Stimulated activated CD4-positive, alpha-beta T cell treated with anti-CD3 and anti-CD28 coated beads, Interleukin-4, amount 100 ng/mL, for 48 hours (primary cell): ENCODE results near the gene SNX7.

Experiments
- DNase-seq, 2 donors: peaks; one replicate each; pipeline ENCODE4 v3.0.0-alpha.2; 2020; ENCODE audit warnings: low read depth in 2 of 2

Gene SNX7

DNA sequence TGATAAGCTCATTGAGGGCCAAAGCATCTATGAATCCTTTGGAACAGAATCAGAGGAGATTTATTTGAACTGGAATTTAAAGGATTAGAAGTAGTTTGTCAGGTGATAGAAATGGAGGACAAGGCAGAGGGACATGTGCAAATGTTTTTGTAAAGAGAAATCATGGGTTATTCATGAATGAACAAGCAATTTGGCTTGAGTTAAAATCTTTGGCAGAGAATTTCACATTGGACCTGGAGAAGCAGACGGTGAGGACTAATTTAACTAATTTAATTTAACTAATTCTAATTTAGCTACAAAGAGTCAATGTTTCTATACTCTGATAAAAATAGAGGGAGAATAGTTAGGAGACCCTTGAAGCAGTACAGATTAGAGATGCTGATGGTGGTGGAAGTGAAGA is 36.3 kb downstream of the SNX7 start:
- DNase-seq: no peak

DNA sequence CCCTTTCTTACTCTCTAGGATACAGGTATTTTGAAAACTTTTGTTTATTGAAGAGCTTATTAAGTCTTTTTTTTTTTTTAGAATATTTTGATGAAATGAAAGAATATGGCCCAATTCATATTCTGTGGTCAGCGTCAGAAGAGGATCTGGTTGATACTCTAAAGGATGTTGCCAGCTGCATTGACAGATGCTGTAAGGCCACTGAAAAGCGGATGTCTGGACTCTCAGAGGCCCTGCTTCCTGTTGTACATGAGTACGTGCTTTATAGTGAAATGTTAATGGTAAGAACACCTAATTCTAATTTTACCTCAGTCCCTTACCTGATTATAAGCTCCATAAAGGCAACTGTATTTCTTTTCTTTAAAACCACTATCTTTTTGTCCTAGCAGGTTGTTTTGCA is 37.1 kb downstream of the SNX7 start:
- DNase-seq: no peak

DNA sequence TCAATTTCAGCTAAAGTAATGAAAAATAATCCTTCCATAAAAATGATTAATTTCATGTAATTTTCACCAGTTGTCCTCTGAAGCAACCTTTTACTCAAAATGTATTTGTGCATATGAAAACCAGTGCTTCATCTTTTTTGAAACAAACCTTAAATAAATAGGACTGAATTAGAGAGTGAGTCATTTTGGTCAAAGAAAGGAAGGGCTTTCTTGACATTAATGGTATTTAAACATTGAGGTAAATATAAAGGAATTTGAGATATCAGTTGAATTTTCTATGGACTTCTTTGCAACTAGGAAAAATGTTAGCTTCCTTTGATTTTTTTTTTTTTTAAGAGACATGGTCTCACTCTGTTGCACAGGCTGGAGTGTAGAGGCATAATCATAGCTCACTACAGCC is 38.7 kb downstream of the SNX7 start:
- DNase-seq: no peak

DNA sequence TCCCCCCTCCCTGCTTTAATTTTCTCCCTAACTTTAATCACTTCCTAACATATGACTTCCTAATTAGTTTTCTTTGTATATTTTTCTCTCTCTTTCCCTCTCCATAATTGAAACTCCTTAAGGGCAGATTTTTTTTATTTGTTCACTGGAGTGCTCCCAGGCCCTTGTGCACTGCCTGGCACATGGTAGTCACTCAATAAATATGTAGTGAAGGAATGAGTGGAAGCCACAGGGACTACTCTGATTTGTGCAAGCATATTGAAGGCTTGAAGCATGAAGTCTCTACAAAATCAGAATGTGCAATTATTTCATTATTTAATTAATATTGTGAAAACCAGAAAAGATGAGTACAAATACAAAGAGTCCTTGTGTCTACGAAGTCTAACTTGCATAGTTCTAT is 41.5 kb downstream of the SNX7 start:
- DNase-seq: no peak

DNA sequence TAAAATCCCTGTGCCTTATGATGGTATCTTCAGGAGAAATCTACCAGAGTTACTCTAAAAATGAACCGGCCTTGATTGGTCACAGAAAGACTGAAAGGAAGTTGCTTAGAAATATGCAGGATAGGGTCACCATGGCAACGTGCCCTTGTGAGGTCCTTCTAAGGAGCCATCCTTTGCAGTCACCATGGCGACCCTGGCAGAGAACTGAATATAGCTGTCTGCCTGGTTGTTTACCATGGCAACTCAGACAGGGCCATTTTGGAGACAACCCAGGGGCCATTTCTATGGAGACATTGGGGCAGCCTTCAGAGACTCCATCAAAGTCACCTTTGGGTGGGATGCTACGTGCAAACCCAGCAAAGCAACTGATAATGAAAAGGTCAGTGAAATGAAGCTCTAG is 43.0 kb downstream of the SNX7 start:
- DNase-seq: no peak

DNA sequence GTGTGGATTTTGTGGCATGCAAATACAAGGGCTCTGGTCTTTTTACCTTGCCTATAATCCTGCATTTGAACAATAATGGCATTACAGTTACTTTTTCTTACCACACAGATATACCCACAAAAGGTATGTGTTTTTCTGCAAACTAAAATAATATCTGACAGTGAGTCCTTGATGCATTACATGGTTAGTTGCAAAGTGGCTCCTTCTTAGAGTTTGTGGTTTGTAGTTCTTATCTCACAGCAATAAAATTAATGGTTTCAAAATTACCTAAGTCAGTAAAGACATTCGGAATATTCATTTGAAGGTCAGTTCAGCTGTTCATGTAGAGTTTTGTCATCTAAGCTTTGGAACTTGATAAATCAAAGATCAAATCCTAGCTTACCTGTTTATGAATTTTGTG is 43.5 kb downstream of the SNX7 start:
- DNase-seq: no peak

DNA sequence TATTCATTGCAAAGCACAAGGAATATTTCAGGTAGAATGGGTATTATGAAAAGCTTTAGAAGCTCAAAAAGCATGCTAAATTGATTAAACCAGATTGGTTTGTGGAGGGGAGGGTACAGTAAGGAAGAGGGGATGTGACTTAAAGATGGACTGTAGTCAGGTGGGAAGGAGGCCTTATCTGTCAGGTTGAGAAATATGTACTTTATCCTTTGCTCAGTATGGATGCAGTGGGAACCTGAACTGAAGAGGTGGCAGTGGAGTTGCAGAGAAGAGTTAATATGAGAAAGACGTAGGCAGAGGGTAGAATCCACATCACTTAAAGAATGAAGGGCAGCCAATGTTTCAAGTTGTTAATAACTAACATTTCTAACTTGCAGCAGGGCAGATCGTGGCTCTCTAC is 44.1 kb downstream of the SNX7 start:
- DNase-seq: no peak

DNA sequence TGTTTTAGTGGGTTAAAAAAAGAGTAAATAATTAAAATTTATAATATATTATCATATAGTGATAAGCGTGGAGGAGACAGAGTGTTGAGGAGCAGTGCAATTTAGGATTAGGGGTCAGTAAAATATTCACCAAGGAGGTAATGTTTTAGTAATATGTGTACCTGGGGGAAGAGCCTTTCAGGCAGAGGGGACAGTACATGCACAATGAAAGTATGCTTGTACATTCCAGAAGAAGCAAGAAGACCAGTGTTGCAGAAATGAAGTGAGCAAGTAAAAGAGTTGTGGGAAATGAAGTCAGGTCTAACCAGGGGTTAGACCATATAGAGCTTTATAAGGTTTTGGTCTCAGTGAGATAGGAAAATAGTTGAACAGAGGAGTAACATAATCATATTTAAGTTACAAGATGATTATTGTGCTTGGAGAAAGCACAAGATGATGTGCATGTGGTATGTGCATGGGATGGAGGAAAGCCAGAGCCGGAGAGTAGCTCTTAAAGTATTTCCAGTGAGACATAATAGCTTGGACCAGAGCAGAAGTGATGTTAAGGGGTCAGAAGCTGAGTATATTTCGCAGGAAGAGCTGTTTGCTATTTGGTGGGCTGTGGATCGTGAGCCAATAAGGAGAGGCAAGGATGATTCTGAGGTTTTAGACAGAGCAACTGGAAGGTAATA is 44.8 kb downstream of the SNX7 start:
- DNase-seq: no peak

DNA sequence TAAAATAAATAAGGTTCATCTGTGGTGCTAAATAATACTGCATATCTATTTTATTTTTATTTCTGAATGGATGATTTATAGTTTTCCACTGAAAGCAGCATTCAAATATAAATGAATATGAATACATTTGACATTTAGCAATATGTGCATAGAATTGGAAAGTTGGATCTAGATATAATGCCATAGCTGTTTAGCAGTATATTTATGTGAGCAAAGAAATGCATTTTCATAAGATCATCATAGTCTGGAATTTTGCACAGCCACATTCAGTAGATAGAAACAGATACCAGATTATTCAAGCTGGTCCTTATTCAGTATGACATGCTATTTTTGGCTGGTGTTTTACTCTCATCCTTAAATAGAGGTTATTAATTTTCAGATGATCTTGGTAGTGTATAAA is 46.0 kb downstream of the SNX7 start:
- DNase-seq: no peak

DNA sequence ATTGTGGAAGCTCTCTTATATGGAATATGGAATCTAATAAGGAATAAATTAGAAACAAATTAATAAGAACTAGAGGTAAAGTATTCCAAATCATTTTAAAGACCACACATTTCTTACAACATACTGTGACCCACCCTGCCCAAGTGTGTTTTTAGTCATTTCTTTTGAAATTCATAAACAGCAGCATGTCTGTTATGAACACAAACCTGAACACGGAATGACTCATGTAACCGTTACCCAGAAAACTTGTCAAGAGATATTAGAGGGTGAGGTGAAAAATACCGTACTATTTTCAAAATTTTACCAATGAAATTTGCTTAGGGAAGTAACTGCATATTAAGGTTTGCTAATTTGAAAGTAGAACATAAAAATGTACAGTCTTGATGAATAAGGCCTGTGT is 48.4 kb downstream of the SNX7 start:
- DNase-seq: no peak

DNA sequence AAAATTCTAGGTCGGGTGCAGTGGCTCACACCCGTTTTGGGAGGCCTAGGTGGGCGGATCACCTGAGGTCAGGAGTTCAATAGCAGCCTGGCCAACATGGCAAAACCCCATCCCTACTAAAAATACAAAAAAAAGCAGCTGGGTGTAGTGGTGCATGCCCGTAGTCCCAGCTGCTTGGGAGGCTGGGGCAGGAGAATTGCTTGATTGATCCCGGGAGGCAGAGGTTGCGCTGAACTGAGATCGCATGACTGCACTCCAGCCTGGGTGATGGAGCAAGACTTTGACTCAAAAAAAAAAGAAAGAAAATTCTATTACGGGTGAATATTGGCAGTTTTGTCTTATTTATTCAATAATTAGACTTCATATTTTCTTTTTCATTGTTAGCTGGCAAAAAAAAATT is 62.1 kb downstream of the SNX7 start:
- no peak for DNase-seq

DNA sequence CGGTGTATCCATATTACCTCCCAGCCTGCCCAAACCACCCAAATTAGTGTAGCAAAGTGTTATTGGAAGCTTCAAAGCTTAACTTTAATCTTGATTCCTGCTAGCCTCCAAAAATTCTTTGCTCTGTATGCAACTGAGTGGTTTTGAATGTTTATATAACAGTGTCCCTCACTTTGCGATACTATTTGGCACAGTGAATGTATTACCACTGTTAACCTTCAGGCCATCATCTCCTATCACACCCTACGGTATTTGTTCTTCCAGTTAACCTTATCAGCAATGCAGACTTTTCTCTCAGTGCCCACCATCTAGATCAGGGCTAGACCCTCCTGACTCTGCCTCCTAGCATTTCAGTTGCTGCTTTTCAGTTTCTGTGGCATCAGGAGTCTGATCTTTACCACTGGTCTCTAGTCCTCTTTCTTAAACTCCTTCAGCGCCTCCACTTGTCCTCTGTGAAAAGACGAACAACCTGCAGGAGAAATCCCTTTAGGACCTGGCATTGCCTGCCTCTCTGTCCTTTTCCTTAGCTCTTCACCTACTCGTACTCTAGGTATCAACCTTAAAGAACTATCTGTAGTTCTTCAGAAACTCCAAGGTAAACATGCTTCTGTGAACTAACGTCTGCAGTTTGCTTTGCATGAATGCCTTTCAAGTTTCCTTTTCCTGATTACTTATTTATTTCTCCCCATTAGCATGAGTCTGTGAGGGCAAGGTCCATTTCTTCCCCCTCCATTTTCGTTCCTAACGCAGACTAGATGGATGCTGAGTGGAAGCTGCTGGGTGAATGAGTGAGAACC is 71.7 kb downstream of the SNX7 start:
- no peak for DNase-seq

DNA sequence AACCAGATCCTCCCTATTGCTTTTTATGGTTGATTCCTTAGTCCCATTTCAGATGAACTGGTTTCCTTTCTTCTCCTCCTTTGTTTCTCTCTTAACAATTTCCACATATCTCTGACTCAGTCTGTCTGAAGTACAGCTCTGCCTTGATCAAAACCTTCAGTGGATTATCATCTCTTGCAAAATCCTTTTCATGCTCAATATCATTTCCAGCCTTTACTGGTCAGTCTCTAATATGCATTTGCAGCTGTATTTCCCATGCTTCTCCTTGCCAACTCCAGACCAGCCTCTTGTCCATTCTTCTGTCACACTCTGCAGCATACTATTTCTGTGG is 72.2 kb downstream of the SNX7 start:
- no peak for DNase-seq

DNA sequence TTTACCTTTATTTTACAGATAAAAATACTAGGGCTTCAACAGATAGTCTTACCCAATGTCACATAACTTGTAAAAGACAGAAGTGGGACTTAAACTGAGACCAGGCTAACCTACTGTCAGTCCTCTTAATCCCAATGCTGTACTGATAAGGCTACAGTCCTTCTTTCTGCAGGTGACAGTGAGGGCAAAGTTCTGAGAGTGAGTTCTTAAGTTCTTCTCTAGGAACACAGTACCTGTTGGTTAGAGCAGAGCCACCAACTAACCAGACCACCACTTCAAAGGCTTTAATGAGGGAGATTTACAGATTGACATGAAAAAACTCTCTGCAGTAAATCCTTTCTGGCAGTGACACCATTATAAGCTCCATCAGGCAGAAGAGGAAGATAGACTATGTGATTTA is 74.2 kb downstream of the SNX7 start:
- no peak for DNase-seq

DNA sequence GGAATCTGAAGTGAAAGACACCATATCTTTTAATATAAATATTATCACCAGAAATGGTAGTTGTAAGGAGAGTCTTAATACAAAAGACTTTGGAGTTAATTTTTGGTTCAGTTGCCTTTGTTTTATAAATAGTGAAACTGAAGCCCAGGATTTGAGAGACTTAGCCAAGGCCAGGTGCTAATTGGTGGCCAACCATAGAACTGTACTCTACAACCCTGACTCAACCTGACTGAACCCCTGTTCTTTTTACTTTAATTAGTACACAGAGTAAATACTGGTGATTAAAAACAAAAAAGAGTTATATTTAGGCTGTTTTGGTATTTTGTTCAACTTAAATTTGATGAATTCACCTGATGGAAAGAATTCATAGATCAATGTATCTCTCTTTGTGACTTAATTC is 76.3 kb downstream of the SNX7 start:
- DNase-seq: no peak

DNA sequence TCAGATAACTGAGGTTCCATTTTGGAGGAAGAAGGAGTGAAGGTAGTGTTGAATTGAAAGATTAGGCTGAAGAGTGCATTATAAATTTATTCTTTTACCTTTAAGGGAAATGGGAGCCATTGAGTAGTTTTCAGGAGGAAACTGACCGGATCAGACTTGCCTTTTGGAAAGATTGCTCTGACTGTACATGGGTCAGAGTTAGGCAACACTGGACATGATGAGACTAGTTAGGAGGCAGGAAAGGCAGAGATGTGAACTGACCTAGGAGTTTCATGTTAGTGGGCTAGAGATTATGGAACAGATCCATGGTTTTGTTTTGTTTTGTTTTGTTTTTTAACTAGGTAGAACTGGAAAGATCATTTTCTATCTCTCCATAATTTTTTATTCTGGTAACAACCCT is 78.2 kb downstream of the SNX7 start:
- no peak for DNase-seq

DNA sequence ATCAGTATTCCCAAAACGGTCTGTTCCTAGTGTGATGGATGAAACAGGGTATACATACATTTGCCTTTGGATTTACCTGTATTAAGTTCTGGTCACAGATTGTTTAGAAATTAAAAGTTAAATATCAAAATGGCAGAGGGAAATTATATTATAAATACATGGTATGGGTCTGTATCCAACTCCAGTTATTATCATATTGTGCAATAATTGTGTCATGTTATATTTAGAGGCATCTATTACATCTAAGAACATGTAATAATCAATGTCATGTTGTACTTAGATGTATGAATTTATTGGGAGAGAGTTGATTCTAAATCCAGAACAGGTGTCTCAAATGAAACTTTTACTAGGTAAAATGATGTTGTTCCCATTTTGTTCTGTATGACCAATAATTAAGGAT is 79.6 kb downstream of the SNX7 start:
- DNase-seq: no peak

DNA sequence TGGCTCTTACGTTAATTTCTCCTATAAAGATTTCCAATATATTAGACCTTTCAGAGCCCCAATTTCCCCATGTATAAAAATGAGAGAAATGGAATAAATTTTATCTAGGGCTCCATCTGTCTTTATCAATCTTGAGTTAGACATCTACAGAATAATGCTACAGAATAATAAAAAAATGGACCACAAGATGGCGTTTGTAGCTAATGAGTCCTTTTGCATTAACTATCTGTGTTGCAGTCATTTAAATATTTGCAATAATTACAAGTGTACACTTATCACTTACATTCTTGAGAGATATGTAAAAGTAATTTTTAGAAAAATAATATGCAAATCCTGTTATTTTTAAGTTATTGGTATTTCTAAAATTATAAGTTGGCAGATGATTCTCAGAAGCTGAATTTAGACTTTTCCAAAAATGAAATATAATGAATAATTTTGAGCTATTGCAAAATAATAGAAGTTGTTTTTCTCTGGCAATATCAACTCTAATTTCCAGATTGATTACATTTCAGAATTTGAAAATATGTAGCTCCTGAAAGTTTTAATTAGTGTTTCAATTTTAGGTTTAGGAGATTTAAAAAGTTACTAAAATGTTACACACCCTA is 87.7 kb downstream of the SNX7 start:
- DNase-seq: no peak

DNA sequence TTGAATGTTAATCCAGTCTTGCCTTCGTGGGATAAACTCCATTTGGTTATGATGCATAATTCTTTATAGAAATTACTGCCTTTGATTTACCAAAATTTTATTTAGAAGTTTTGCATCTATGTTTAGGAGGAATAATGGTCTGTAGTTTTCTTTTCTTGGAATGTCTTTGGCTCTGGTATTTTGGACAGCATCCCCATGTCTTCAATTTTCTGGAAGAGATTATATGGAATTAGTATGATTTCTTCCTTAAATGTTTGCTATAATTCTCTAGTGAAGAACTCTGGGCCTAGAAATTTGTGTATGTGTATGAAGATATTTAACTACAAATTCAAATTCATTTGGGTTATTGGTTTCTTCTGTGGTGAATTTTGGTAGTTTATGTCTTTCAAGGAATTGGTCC is 92.7 kb downstream of the SNX7 start:
- no peak for DNase-seq

DNA sequence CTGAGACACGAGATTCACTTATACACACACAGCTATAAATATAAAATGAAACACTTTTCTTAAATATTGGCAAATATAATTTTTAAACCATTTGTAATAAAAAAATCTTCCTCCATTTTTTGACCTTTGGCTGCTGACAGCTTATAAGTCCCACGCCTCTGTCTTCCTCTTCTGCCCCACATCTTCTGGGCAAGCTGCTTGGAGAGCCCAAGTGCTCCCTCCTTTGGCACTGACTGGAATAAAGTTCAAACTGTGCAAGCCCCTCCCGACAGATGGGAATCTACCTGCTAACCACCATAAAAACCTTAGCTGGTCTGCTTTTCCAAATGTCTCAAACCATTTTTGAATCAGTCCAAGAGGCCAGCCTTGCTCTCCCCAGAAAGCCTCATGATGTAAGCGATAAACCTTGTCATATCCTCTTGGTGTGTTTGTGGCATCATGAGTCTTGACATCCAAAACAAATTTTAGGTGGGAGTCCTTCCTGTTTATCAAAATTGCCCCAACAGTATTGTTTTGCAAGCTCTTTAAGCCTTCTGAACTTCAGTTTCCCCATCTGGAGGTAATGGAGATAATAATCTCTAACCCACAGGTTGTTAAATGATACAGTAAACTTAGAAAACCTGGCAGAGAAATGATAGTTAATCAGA is 99.8 kb downstream of the SNX7 start:
- DNase-seq: no peak

DNA sequence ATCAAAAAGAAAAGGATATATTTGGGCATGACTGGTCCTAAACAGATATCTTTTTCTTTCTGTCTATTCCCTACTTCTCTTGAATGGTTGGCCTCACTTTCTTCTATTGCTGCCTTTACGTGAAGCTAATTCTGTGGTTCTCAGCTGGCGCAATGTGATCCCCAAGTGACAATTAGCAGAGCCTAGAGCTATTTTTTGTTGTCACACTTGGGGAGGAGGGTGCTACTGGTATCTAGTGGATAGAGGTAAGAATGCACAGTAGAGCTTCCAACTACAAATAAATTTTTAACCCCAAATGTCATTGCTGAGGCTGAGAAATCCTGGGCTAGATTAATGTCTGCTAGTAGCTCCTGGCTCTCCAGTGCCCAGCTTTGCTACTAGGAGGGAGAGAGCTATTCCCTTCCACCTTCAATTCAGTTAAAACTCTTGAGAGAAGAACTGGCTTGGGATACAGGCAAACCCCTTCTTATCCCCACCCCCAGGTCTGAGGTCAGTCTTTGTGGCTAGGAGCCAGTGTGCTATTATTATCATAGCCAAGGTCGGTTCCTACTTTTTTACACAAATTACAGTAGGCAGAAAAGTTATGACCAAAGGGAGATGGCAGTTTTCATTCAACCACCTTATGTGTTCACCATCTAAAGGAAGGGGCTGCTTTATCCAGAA is 102.1 kb downstream of the SNX7 start:
- no peak for DNase-seq

DNA sequence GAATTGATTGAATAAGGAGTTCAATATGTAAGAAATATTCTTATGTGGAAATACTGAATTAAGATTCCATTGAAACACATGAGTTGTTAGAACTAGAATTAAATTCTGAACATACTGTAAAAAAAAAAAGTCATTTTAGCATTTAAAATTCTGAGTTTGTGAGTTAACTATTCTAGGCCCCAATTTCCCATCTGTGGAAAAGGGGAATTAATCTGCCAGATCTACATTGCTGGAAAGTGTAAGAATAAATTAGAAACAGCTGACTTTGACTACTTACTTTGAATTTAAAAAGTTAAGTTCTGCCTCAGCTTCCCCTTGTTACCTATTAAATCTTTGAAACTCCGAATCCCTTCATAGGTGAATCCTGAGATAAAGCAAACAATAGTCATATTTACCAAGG is 103.0 kb downstream of the SNX7 start:
- DNase-seq: no peak
